ENCODE data around the gene HSPA4L.

DNA sequence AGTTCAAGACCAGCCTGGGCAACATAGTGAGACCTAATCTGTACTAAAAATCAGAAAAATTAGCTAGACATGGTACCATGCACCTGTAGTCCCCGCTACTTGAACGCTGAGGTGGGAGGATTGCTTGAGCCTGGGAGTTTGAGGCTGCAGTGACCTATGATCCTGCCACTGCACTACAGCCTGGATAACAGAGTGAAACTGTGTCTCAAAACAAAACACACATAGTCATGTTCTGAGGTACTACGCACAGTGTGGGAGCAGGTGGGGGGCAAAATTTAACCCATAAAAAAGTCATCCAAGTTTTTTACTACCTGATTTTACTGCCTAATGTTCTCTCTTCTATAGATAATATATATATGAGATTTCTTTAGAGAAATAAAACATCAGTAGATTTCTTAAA is 28.4 kb downstream of the HSPA4L start:
- TF ChIP-seq GATA2 (IDR thresholded peaks at IDR 0.05; ENCODE audit: low read depth, low read length): no peak
- no peak for TF ChIP-seq GATA3 (IDR thresholded peaks at IDR 0.05; ENCODE audit: low read depth, low read length)

All from SH-SY5Y (cell line).